Common myeloid progenitor, CD34-positive (primary cell): ENCODE results near the gene CYB5A.
"Not testable (repeated sequence)": the region's sequence is repeated elsewhere in the genome, so short reads cannot be mapped to it uniquely, and the experiment has no call there.

Experiments used
- CTCF ChIA-PET: fragments of 350-600 bp; sonication (Branson Sonifier 250); formaldehyde crosslinking; loops from one replicate; lab custom pipeline; 2021; ENCODE audit warnings: antibody characterized with exemption; lab: Charles Lee
- POLR2A ChIA-PET: fragments of 350-600 bp; sonication (Branson Sonifier 250); formaldehyde crosslinking; loops from one replicate; lab custom pipeline; 2021; ENCODE audit warnings: antibody characterized with exemption; lab: Charles Lee
- DNase-seq, 3 donors: peaks; one replicate each; pipeline versions ENCODE4 v3.0.0 to v3.0.0-alpha.2; 2013
- H3K27ac ChIP-seq, 2 experiments: 1 replicate in 1 of 2; 2 replicates in 1 of 2; pipeline ENCODE4 v1.7.0; 2013; ENCODE audit warnings: inconsistent platforms in 2 of 2, low read length in 2 of 2, mild to moderate bottlenecking in 2 of 2, low read depth in 1 of 2, moderate library complexity in 1 of 2; ENCODE audit not compliant: severe bottlenecking in 2 of 2, insufficient read depth in 1 of 2, poor library complexity in 1 of 2
- H3K27me3 ChIP-seq, 5 experiments: replicated peaks in 2 of 5; 1 replicate in 3 of 5; 2 replicates in 2 of 5; pipeline versions ENCODE4 v1.6.1 to v1.7.0; 2013; ENCODE audit warnings: low read length in 4 of 5, mild to moderate bottlenecking in 2 of 5, moderate library complexity in 2 of 5, inconsistent platforms in 1 of 5; ENCODE audit not compliant: insufficient read depth in 5 of 5, control insufficient read depth in 4 of 5
- H3K36me3 ChIP-seq, 4 experiments: 1 replicate in 2 of 4; 2 replicates in 2 of 4; pipeline versions ENCODE4 v1.6.1 to v1.7.0; 2013; ENCODE audit warnings: low read length in 3 of 4, control low read depth in 1 of 4, mild to moderate bottlenecking in 1 of 4; ENCODE audit not compliant: control insufficient read depth in 4 of 4, insufficient read depth in 4 of 4
- H3K4me1 ChIP-seq, 4 experiments: 1 replicate in 3 of 4; 2 replicates in 1 of 4; pipeline versions ENCODE4 v1.6.1 to v1.7.1; 2013; ENCODE audit warnings: low read length in 3 of 4, mild to moderate bottlenecking in 3 of 4, control low read depth in 1 of 4, inconsistent platforms in 1 of 4, moderate library complexity in 1 of 4; ENCODE audit not compliant: control insufficient read depth in 4 of 4, insufficient read depth in 4 of 4; ENCODE audit errors: control extremely low read depth in 1 of 4
- H3K4me3 ChIP-seq, 7 experiments: 1 replicate in 4 of 7; 2 replicates in 3 of 7; pipeline versions ENCODE4 v1.5.1 to v1.7.0; 2013; ENCODE audit warnings: mild to moderate bottlenecking in 7 of 7, low read length in 6 of 7, moderate library complexity in 6 of 7, inconsistent platforms in 2 of 7, low read depth in 2 of 7, control low read depth in 1 of 7; ENCODE audit not compliant: insufficient read depth in 4 of 7, control insufficient read depth in 1 of 7; ENCODE audit errors: extremely low read depth in 1 of 7
- H3K9me3 ChIP-seq, 5 experiments: 1 replicate in 4 of 5; 2 replicates in 1 of 5; pipeline versions ENCODE4 v1.6.1 to v1.7.1; 2013; ENCODE audit warnings: low read length in 4 of 5, mild to moderate bottlenecking in 2 of 5, inconsistent platforms in 1 of 5, low read depth in 1 of 5, moderate library complexity in 1 of 5; ENCODE audit not compliant: control insufficient read depth in 4 of 5, insufficient read depth in 2 of 5; ENCODE audit errors: control extremely low read depth in 1 of 5
- WGBS: methylation state at CpG from one replicate; pipeline ENCODE4 v1.1.5; 2013; ENCODE audit not compliant: insufficient coverage; 5-methylcytosine and 5-hydroxymethylcytosine counted together

The CYB5A gene

DNA sequence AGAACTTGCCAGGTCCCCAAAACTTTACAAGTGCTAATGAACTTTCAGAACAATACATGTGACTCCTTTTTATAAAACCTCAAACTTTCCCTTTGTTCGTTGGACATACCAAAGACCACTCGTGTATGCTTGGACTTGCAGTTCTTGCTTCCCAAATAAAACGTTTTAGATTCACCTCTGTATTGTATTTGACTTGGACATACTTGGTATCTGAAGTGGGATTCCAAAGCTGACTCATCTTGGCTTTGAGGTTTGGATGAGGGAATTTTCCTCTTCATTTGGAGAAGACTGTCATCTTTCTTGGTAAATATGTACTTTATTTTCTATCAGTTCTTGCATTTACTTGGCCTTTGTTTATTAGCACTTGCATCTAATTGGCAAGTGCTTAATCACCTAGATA is 8.0 kb upstream of the CYB5A start:
- H3K4me3 ChIP-seq = no peak overlapping the region
- DNase-seq = no peak
- H3K9me3 ChIP-seq = no peaks in the 10 kb centered on the region
- H3K4me1 ChIP-seq = no peaks in the 10 kb centered on the region
- no peaks in the 10 kb centered on the region for H3K36me3 ChIP-seq
- ChIA-PET POLR2A (no interaction called here), CTCF (interaction anchor here (1.3 kb wide), 1 partner anchor 48 kb away, joined by 5 read pairs; no protein-coding TSS in a partner anchor)
- 100% methylated on average over 1 of the region's 3 CpGs for whole genome bisulfite sequencing
- H3K27me3 ChIP-seq = no peaks in the 10 kb centered on the region
- H3K27ac ChIP-seq = no peak overlapping the region

GRCh38 chr18:74299162-74299561 is 7.4 kb upstream of the CYB5A start:
- Histone ChIP-seq H3K9me3 (peaks cover 0 to 2% (median 0%) of the 10 kb centered on the region in 5 experiments), H3K27ac (no peak overlapping the region), H3K27me3 (no peaks in the 10 kb centered on the region), H3K4me3 (no peak overlapping the region), H3K4me1 (no peaks in the 10 kb centered on the region), H3K36me3 (no peaks in the 10 kb centered on the region)
- ChIA-PET CTCF (interaction anchor here (1.5 kb wide), 1 partner anchor 16 kb away, joined by 3 read pairs; the partner anchor contains the start of gene C18orf63), POLR2A (no interaction called here)
- DNase-seq = no peak
- no CpG with 5 or more reads among the region's 1 CpG for WGBS

DNA sequence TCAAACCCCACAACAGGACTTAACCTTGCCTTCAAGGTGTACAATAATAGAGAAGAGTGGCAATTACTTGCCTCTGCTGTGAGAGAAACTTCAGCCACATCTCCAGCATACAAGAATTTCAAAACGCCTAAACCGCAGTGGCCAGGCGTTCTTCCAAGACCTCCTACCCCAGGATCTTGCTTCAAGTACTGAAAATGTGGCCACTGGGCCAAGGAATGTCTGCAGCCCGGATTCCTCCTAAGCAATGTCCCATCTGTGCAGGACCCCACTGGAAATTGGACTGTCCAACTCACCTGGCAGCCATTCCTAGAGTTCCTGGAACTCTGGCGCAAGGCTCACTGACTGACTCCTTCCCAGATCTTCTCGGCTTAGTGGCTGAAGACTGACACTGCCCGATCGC is 2.8 kb upstream of the CYB5A start:
- DNase-seq = no peak
- 99% methylated on average over 8 of the region's 8 CpGs for WGBS
- CTCF ChIA-PET = no interaction called here
- POLR2A ChIA-PET = no interaction called here
- peaks cover 0 to 16% (median 15%) of the 10 kb centered on the region in 4 experiments for H3K4me1 ChIP-seq
- H3K27me3 ChIP-seq = no peaks in the 10 kb centered on the region
- H3K27ac ChIP-seq = no peak overlapping the region
- H3K4me3 ChIP-seq = no peak overlapping the region
- peaks cover 0 to 3% (median 0%) of the 10 kb centered on the region in 5 experiments for H3K9me3 ChIP-seq
- H3K36me3 ChIP-seq = no peaks in the 10 kb centered on the region

GRCh38 chr18:74292982-74293381 is 1.2 kb upstream of the CYB5A start:
- CTCF ChIA-PET, H3K9me3 ChIP-seq, H3K36me3 ChIP-seq, H3K27me3 ChIP-seq, H3K27ac ChIP-seq: not testable (repeated sequence)
- WGBS = 100% methylated on average over 3 of the region's 3 CpGs
- DNase-seq = peak in 1 of 3 donors; percentile 21
- peaks cover 0 to 16% (median 15%) of the 10 kb centered on the region in 4 experiments for H3K4me1 ChIP-seq
- H3K4me3 ChIP-seq = peak overlapping the region in 2 of 7 experiments; percentile 80 to 95
- POLR2A ChIA-PET = interaction anchor here (0.7 kb wide), 1 partner anchor 306 kb away, joined by 3 read pairs; no protein-coding TSS in a partner anchor

DNA sequence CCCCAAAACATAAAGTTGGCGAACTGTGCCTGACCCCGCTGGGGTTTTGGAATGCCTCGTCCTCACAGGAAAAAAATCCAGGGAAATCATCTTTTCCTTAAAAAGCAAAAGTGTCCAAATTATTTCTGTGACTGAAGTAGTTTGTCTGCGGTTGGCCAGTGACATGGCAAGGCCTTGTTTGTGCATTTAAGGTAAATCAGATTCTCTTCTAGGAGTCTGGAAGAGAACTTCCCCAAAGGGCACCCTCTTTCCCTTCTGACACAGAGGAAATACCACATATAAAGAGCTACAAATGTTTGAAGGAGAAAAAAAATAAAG is 737 bp upstream of the CYB5A start:
- 4% methylated on average over 3 of the region's 4 CpGs for WGBS
- POLR2A ChIA-PET = interaction anchor here (0.7 kb wide), 1 partner anchor 306 kb away, joined by 3 read pairs; no protein-coding TSS in a partner anchor
- Histone ChIP-seq H3K9me3 (peaks cover 0 to 3% (median 0%) of the 10 kb centered on the region in 5 experiments), H3K4me1 (peaks cover 0 to 16% (median 15%) of the 10 kb centered on the region in 4 experiments), H3K27me3 (no peaks in the 10 kb centered on the region), H3K27ac (peak overlapping the region; percentile 20 to 59), H3K4me3 (peak overlapping the region; percentile 80 to 99 (median 89)), H3K36me3 (no peaks in the 10 kb centered on the region)
- peak in 1 of 3 donors; percentile 13 for DNase-seq
- CTCF ChIA-PET = no interaction called here

DNA sequence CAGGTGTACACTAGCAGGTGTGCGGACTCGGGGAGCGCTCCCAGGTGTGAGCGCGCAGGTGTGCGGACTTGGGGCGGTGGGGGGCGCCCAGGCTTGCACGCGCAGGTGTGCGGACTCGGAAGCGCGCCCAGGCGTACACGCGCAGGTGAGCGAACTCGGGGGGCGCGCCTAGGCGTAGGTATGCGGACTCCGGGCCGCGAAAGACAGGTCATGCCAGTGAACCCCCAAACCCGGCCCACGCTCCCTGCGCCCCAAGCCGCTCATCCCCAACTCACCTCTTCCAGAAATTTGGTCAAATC is 342 bp downstream of the CYB5A start:
- Histone ChIP-seq H3K4me3 (peak overlapping the region; percentile 80 to 99 (median 89)), H3K9me3 (peaks cover 0 to 3% (median 0%) of the 10 kb centered on the region in 5 experiments), H3K27me3 (no peaks in the 10 kb centered on the region), H3K36me3 (no peaks in the 10 kb centered on the region), H3K4me1 (peaks cover 0 to 16% (median 15%) of the 10 kb centered on the region in 4 experiments), H3K27ac (peak overlapping the region in 1 of 2 experiments; percentile 66)
- 0% methylated on average over 22 of the region's 30 CpGs for WGBS
- DNase-seq = no peak
- ChIA-PET CTCF (no interaction called here), POLR2A (no interaction called here)

- peak overlapping the region; percentile 80 to 99 (median 89) for H3K4me3 ChIP-seq
- 32% methylated on average over 38 of the region's 57 CpGs for WGBS
- no peak overlapping the region for H3K27ac ChIP-seq
- H3K27me3 ChIP-seq = no peaks in the 10 kb centered on the region
- peak in 2 of 3 donors; percentile 7 to 26 for DNase-seq
- POLR2A ChIA-PET = no interaction called here
- H3K36me3 ChIP-seq = no peaks in the 10 kb centered on the region
- peaks cover 0 to 3% (median 0%) of the 10 kb centered on the region in 5 experiments for H3K9me3 ChIP-seq
- CTCF ChIA-PET = interaction anchor here (1.6 kb wide), 1 partner anchor 94 kb away, joined by 5 read pairs; no protein-coding TSS in a partner anchor
- H3K4me1 ChIP-seq = peaks cover 0 to 16% (median 15%) of the 10 kb centered on the region in 4 experiments
Measured at GRCh38 chr18:74290794-74291471, 830 bp downstream of the CYB5A start.
